Upper lobe of left lung (tissue), 6 donors: ENCODE data around the gene IFNA21. TPM values are rescaled to one million over a fixed set of nuclear protein-coding genes. Genes with fewer than 3 reads are reported as not detected.

Experiments
- ATAC-seq, 2 donors: fragments of 200-7000 bp; cut with Tn5 transposase; one replicate each; pipeline ENCODE4 v1.9.1; 2022; ENCODE audit warnings: mild to moderate bottlenecking in 2 of 2, moderate library complexity in 2 of 2; ENCODE audit not compliant: low FRiP score in 2 of 2
- DNase-seq, 2 donors: peaks; one replicate each; pipeline ENCODE4 v3.0.0-alpha.2; 2019 to 2020
- H3K27ac ChIP-seq, 4 donors: fragments of 200-600 bp; sonication (generic); one replicate each; pipeline ENCODE4 v1.5.1; 2016 to 2019
- H3K27me3 ChIP-seq, 4 donors: fragments of 200-600 bp; sonication (generic); one replicate each; pipeline ENCODE4 v1.5.1; 2017 to 2019
- H3K36me3 ChIP-seq, 4 donors: fragments of 200-600 bp; sonication (generic); one replicate each; pipeline ENCODE4 v1.5.1; 2016 to 2019
- H3K4me1 ChIP-seq, 4 donors: fragments of 200-600 bp; sonication (generic); one replicate each; pipeline ENCODE4 v1.5.1; 2018 to 2019
- H3K4me3 ChIP-seq, 4 donors: fragments of 200-600 bp; sonication (generic); one replicate each; pipeline ENCODE4 v1.5.1; 2017 to 2019; ENCODE audit warnings: mild to moderate bottlenecking in 2 of 4, moderate library complexity in 1 of 4
- H3K9me3 ChIP-seq, 4 donors: fragments of 200-600 bp; sonication (generic); one replicate each; pipeline ENCODE4 v1.5.1; 2018 to 2019
- CTCF ChIP-seq, 6 experiments: fragments of 450-650 bp in 4 of 6; fragments of 200-600 bp in 2 of 6; sonication (generic) in 2 of 6; IDR thresholded peaks; one replicate each; pipeline ENCODE4 v1.5.1; 2016 to 2019; ENCODE audit warnings: antibody characterized with exemption in 6 of 6
- EP300 ChIP-seq, 4 donors: sonication (generic); formaldehyde crosslinking; IDR thresholded peaks; one replicate each; pipeline ENCODE4 v1.5.1; 2017; ENCODE audit warnings: antibody characterized with exemption in 4 of 4, control low read depth in 2 of 4
- POLR2A ChIP-seq, 4 donors: fragments of 450-650 bp; IDR thresholded peaks; one replicate each; pipeline ENCODE4 v1.5.1; 2016 to 2017; ENCODE audit warnings: antibody characterized with exemption in 4 of 4, mild to moderate bottlenecking in 2 of 4
- POLR2AphosphoS5 ChIP-seq, 2 donors: sonication (generic); formaldehyde crosslinking; IDR thresholded peaks; one replicate each; pipeline ENCODE4 v1.5.1; 2017; ENCODE audit warnings: antibody characterized with exemption in 2 of 2
- WGBS, 2 donors: methylation state at CpG; one replicate each; pipeline ENCODE4 v1.1.5; 2017 to 2018; 5-methylcytosine and 5-hydroxymethylcytosine counted together
- total RNA-seq, 6 donors: library from RNA; depleted of rRNA in 4 of 6; stranded (reverse); fragments of >200 nt in 4 of 6; gene quantifications; one replicate each; pipeline versions ENCODE4 v1.1.0 to v1.2.1, GENCODE V29; 2016 to 2021
- donor health status: DM: no; HTN: no; CAD: no; lungs with moderate emphysema.
- donor health status: DM: no; HTN: yes; CAD: no; lungs with severe emphysema.

The IFNA21 gene
- total RNA-seq, 6 donors from 2014 or later = not detected

- H3K27me3 ChIP-seq = no peaks in the 10 kb centered on the region
- ATAC-seq (peak in 1 of 2 donors; percentile 31), DNase-seq (no peak)
- H3K4me3 ChIP-seq = no peak overlapping the region
- WGBS, 2 donors = 32 to 42% methylated on average over 3 of the region's 3 CpGs
- no peaks in the 10 kb centered on the region for H3K36me3 ChIP-seq
- peaks cover 0 to under 1% (median 0%) of the 10 kb centered on the region in 4 donors for H3K9me3 ChIP-seq
- H3K27ac ChIP-seq = no peak overlapping the region
- peaks cover 0 to 4% (median 0%) of the 10 kb centered on the region in 4 donors for H3K4me1 ChIP-seq
- no peak for TF ChIP-seq POLR2A (IDR thresholded peaks at IDR 0.05)
- TF ChIP-seq EP300 (IDR thresholded peaks at IDR 0.05) = no peak
- TF ChIP-seq POLR2AphosphoS5 (IDR thresholded peaks at IDR 0.05) = no peak
- no peak for TF ChIP-seq CTCF (IDR thresholded peaks at IDR 0.05)
Observed at GRCh38 chr9:21153336-21154017, 13.0 kb downstream of the IFNA21 start.

GRCh38 chr9:21144603-21145002 is 21.9 kb downstream of the IFNA21 start:
- H3K27ac ChIP-seq = no peak overlapping the region

GRCh38 chr9:21141427-21141882 is 25.0 kb downstream of the IFNA21 start, which contains the start of gene IFNW1:
IFNW1 (minus strand) TSS chr9:21141832; CDS start chr9:21141570, 262 bp downstream.
- no peak for ATAC-seq
- WGBS, 2 donors = 35 to 48% methylated on average over 1 of the region's 1 CpG

More at GRCh38 chr9:21144603-21145002, 21.9 kb downstream of the IFNA21 start:
- ATAC-seq (no peak), DNase-seq (no peak)
- H3K36me3 ChIP-seq = no peaks in the 10 kb centered on the region
- H3K4me1 ChIP-seq = no peaks in the 10 kb centered on the region
- H3K4me3 ChIP-seq = no peak overlapping the region
- 46 to 78% methylated on average over 1 of the region's 1 CpG for WGBS, 2 donors
- H3K27me3 ChIP-seq = no peaks in the 10 kb centered on the region
- TF ChIP-seq POLR2AphosphoS5 (IDR thresholded peaks at IDR 0.05) = no peak
- no peak for TF ChIP-seq CTCF (IDR thresholded peaks at IDR 0.05)
- TF ChIP-seq POLR2A (IDR thresholded peaks at IDR 0.05) = no peak
- no peak for TF ChIP-seq EP300 (IDR thresholded peaks at IDR 0.05)
- H3K9me3 ChIP-seq = peaks cover 0 to 8% (median 0%) of the 10 kb centered on the region in 4 donors

GRCh38 chr9:21137020-21137419 is 29.4 kb downstream of the IFNA21 start:
- H3K9me3 ChIP-seq = no peaks in the 10 kb centered on the region
- H3K27ac ChIP-seq = no peak overlapping the region
- 41 to 98% methylated on average over 1 of the region's 1 CpG for WGBS, 2 donors
- no peaks in the 10 kb centered on the region for H3K27me3 ChIP-seq
- H3K4me1 ChIP-seq = no peaks in the 10 kb centered on the region
- no peak overlapping the region for H3K4me3 ChIP-seq
- no peaks in the 10 kb centered on the region for H3K36me3 ChIP-seq
- no peak for ATAC-seq
- DNase-seq = no peak
- TF ChIP-seq EP300 (IDR thresholded peaks at IDR 0.05) = no peak
- no peak for TF ChIP-seq POLR2AphosphoS5 (IDR thresholded peaks at IDR 0.05)
- no peak for TF ChIP-seq CTCF (IDR thresholded peaks at IDR 0.05)
- TF ChIP-seq POLR2A (IDR thresholded peaks at IDR 0.05) = no peak

More at GRCh38 chr9:21141427-21141882, 25.0 kb downstream of the IFNA21 start, which contains the start of gene IFNW1:
- no peak for DNase-seq
- Histone ChIP-seq H3K4me3 (no peak within 1 kb of the TSS), H3K27me3 (no peaks in the 10 kb centered on the region), H3K9me3 (no peaks in the 10 kb centered on the region), H3K4me1 (no peaks in the 10 kb centered on the region), H3K36me3 (no peaks in the 10 kb centered on the region), H3K27ac (no peak within 1 kb of the TSS)
- TF ChIP-seq POLR2AphosphoS5 (IDR thresholded peaks at IDR 0.05) (no peak), EP300 (IDR thresholded peaks at IDR 0.05) (no peak), POLR2A (IDR thresholded peaks at IDR 0.05) (no peak), CTCF (IDR thresholded peaks at IDR 0.05) (no peak)
